Tibial nerve (tissue), 4 donors: Measurements from ENCODE around the gene EFR3B.

ENCODE experiments used
- CTCF ChIP-seq, 5 experiments: fragments of 200-600 bp in 3 of 5; fragments of 450-650 bp in 2 of 5; sonication (generic) in 3 of 5; IDR thresholded peaks; one replicate each; pipeline ENCODE4 v1.5.1; 2016 to 2019; ENCODE audit warnings: antibody characterized with exemption in 5 of 5, mild to moderate bottlenecking in 3 of 5, moderate library complexity in 2 of 5
- EP300 ChIP-seq, 2 donors: sonication (generic); formaldehyde crosslinking; IDR thresholded peaks; one replicate each; pipeline ENCODE4 v1.6.1; 2017; ENCODE audit warnings: antibody characterized with exemption in 2 of 2, mild to moderate bottlenecking in 1 of 2
- POLR2A ChIP-seq, 2 donors: fragments of 450-650 bp; IDR thresholded peaks; one replicate each; pipeline ENCODE4 v1.6.1; 2017; ENCODE audit warnings: antibody characterized with exemption in 2 of 2, mild to moderate bottlenecking in 2 of 2, moderate library complexity in 2 of 2

- TF ChIP-seq CTCF (IDR thresholded peaks at IDR 0.05) (no peak), POLR2A (IDR thresholded peaks at IDR 0.05) (no peak), EP300 (IDR thresholded peaks at IDR 0.05) (no peak)
These were observed 47.6 kb upstream of the EFR3B start for GRCh38 chr2:24994146-24994724.
